ENCODE measurements around the gene RTBDN.

Gene RTBDN

GRCh38 chr19:12793290-12794195 lies 40.8 kb downstream of the RTBDN start:
- peak; percentile 89 to 97 for DNase-seq (ENCODE audit: low read depth in 2 of 2)

- no peak for DNase-seq (ENCODE audit: low read depth in 2 of 2)
Observed at GRCh38 chr19:12792853-12793289, 41.5 kb downstream of the RTBDN start.

DNA sequence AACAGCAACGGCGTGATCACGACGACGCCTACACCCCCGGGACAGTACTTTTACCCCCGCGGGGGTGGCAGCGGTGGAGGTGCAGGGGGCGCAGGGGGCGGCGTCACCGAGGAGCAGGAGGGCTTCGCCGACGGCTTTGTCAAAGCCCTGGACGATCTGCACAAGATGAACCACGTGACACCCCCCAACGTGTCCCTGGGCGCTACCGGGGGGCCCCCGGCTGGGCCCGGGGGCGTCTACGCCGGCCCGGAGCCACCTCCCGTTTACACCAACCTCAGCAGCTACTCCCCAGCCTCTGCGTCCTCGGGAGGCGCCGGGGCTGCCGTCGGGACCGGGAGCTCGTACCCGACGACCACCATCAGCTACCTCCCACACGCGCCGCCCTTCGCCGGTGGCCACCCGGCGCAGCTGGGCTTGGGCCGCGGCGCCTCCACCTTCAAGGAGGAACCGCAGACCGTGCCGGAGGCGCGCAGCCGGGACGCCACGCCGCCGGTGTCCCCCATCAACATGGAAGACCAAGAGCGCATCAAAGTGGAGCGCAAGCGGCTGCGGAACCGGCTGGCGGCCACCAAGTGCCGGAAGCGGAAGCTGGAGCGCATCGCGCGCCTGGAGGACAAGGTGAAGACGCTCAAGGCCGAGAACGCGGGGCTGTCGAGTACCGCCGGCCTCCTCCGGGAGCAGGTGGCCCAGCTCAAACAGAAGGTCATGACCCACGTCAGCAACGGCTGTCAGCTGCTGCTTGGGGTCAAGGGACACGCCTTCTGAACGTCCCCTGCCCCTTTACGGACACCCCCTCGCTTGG lies 42.1 kb downstream of the RTBDN start:
- peak; percentile 76 to 84 for DNase-seq (ENCODE audit: low read depth in 2 of 2)

DNA sequence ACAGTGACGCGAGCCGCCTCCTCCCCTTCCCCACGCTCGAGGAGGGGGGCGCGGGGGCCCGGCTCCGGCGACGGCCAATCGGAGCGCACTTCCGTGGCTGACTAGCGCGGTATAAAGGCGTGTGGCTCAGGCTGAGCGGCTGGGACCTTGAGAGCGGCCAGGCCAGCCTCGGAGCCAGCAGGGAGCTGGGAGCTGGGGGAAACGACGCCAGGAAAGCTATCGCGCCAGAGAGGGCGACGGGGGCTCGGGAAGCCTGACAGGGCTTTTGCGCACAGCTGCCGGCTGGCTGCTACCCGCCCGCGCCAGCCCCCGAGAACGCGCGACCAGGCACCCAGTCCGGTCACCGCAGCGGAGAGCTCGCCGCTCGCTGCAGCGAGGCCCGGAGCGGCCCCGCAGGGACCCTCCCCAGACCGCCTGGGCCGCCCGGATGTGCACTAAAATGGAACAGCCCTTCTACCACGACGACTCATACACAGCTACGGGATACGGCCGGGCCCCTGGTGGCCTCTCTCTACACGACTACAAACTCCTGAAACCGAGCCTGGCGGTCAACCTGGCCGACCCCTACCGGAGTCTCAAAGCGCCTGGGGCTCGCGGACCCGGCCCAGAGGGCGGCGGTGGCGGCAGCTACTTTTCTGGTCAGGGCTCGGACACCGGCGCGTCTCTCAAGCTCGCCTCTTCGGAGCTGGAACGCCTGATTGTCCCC lies 42.9 kb downstream of the RTBDN start, which contains the start of gene JUNB:
TSS of gene JUNB (plus strand) at position 142 of the 706 bp plus-strand sequence. CDS start at position 428, 286 bp downstream.
- peak; percentile 90 to 96 for DNase-seq (ENCODE audit: low read depth in 2 of 2)

DNA sequence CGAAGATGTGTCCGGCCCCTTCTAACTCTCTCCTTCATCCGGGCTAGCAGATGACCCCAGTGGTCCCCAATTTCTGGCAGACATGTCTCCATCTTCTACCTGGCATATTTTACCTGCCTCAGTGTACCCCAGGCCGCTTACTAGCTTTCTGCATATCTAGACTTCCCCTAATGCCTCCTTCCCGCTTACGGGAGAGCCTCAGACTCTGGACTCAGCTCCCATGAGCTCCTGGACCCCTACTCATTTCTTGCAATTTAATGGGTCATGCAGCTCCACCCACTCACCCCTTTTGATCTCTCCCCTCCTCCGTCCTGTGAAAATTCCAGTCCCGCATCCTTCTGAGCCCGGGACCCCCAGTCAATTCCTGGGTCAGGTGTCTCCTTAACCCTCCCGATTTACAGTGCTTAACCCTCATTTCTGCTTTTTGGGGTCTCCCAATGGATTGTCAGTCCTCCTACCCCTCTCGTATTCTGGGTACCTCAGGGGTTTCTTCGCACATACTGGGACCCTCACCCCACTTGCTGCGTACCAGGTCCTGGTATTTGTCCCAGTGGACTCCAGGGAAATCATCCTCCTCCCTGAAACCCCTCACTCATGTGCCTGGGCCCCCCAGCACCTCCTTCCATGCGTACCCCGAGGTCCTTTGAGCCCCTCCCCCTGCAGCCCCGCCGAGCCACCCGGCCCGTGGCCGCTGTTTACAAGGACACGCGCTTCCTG lies 43.6 kb downstream of the RTBDN start:
- no peak for DNase-seq (ENCODE audit: low read depth in 2 of 2)

DNA sequence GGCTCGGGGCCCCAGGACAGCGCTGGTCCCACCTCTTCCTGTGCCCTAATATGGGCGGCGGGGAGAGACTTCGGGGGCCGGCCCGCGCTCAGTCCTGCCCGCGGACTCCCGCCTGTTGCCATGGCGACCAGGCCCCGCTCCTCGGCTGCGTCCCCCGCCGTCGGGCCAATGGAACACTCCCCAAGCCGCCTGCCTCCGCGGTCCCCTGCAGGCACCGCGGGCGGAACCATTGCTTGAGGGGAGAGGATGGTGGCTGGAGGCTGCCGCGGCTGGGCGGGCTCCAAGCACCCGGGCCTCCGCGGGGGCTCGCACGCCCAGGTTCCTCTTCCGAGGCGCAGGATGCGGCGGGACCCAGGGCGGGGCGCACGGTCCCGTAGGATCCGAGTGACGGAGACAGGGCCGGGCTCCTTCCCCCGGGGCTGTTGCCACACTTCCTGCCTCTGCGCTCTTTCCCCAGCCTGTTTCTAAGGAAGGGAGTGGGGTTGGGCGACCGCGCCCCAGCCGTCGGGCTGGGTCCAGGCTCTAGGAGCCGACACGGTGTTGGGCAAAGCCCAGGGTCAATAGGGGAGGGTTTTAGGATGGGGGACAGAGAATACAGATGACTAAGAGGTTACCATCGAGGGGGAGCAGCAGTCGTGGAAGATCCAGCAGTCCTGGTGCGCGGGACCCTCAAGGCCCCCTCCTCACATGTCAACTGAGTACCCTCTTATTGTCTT lies 44.3 kb downstream of the RTBDN start:
- DNase-seq (ENCODE audit: low read depth in 2 of 2) = peak; percentile 77 to 91

DNA sequence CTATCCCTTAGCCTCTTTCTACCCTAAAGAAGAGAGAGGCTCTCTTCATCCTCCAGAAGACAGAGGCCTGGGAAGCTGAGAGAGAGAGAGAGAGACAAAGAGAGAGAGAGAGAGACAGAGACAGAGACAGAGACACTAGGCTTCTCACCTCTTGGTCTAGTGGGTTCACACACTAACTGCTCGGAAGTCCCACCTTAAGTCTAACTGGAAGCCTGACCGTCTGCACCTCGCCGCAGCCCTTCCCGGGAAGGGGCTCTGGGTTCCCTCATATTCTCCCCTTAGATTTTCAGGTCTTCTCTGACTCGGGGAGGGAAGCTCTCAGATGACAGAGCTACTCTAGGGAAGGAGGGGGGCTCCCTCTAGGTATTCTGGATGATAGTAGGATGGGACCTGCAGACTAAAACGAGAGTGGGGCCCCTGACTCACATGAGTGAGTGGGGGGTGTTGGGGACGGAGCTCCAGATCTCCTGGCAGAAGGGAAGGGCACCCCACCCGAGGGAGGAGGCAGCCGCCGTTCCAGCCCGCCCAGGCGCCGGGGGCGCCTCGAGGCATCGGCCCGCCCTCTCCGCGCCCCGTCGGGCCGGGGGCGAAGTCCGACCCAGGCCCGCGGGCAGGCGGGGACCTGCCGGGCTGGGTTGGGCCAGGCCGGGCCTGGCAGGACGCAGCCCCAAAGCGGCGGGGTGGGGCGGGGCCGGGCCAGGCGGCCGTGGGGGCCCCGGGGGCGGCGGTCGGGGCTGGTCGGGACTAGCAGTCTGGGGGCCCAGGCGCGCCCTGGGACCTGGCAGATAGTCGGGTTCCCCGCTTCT lies 45.1 kb downstream of the RTBDN start:
- DNase-seq (ENCODE audit: low read depth in 2 of 2) = peak in 1 of 2 donors; percentile 37

GRCh38 chr19:12788682-12789097 lies 45.7 kb downstream of the RTBDN start:
- DNase-seq (ENCODE audit: low read depth in 2 of 2) = peak in 1 of 2 donors; percentile 37

DNA sequence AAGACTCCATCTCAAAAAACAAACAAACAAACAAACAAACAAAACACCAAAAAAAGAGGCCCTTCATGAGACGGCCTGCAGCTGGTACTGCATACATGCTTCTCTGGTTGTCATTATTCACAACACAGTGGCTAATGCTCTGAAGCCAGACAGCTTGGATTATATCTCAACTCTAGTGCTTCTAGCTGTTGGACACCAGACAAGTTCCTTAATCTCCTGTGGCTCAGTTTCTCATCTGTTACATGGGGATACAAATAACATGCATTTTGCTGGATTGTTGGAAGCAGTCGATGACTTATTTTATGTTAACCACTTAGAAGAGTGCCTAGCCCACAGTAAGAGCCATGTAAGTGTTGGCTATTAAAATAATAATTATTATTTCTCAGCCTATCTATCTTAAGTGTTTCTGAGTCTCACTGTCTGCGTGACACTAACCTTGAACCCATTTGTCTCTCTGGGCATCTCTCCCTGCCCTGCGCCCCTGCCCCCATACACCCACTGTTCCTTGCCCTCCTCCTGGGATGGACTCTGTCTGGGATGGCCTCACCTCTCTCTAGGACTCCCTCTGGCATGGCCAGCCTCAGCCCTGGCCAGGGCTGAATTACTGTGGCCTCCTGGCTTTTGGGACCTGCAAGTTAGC lies 46.2 kb downstream of the RTBDN start:
- no peak for DNase-seq (ENCODE audit: low read depth in 2 of 2)

GRCh38 chr19:12787458-12787857 lies 46.9 kb downstream of the RTBDN start:
- DNase-seq (ENCODE audit: low read depth in 2 of 2) = no peak

- no peak for DNase-seq (ENCODE audit: low read depth in 2 of 2)
Observed at GRCh38 chr19:12786952-12787351, 47.4 kb downstream of the RTBDN start.

DNA sequence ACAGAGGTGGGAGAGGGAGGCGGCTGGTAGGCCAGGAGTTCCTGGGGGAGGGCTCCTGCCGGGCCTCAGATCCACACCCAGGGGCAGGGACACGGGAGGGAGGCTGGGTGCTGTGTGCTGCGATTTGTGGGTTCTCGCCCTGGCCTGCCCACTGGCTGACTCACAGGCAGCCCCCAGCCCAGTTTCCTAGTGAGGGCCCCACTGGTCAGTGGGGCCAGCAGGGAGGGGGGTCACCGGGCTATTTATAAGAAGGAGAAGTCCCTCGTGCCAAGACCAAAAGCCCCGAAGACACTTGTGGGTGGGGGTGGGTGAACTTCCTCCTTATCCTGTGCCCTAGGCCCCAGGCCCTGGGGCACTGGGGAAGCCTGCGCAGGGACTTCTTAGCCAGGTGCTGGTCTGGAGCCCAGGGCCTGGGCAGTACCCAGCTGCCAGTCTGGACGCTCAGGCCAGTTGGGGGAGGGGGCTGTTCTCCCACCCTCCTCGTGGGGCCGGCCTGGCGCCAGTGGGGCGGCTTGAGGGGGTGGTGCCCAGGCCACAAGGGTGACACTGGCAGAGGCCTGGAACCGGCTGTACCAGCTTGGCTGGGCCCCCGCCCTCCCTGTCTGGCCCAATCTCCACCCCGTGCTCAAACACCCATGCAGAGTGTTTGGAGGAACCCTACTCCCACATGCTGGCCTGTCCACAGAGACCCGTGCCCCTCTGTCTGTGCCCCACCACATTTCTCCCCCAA lies 48.1 kb downstream of the RTBDN start:
- DNase-seq (ENCODE audit: low read depth in 2 of 2) = no peak

- no peak for DNase-seq (ENCODE audit: low read depth in 2 of 2)
Observed at GRCh38 chr19:12785431-12786031, 48.8 kb downstream of the RTBDN start.

GRCh38 chr19:12784871-12785430 lies 49.4 kb downstream of the RTBDN start:
- DNase-seq (ENCODE audit: low read depth in 2 of 2) = no peak

GRCh38 chr19:12784394-12784870 lies 49.9 kb downstream of the RTBDN start:
- no peak for DNase-seq (ENCODE audit: low read depth in 2 of 2)

- DNase-seq (ENCODE audit: low read depth in 2 of 2) = no peak
Observed at GRCh38 chr19:12783849-12784393, 50.5 kb downstream of the RTBDN start.

DNA sequence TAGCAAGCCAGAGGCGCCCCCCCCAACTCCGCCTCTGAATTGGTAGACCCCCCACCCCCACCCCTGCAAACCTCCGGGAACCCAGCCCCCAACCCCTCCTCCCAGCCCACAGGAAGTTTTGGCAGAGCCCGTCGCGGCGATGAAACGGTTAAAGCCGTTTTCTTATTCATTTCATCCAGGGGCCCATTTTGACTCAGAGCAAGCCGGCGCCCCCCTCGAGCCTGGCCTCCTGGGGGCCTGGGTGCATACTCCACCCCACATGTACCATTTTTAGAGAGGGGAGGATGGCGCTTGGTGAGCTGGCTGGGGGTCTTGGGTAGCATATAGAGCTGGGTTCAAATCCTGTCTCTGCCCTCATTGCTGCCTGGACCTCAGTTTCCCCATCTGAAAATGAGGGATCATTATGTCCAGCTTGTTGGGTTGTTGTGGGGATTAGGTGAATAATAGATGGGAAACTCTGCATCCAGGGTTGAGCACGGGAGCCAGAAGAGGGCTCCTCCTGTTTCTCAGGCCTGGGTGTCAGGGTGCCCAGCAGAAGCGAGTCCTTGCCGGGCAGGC lies 51.0 kb downstream of the RTBDN start:
- no peak for DNase-seq (ENCODE audit: low read depth in 2 of 2)

Measured in stimulated activated CD8-positive, alpha-beta memory T cell treated with anti-CD3 and anti-CD28 coated beads, Interleukin-7, amount 100 ng/mL, for 4 hours (primary cell).